ENCODE results near the gene CLEC4M.

The CLEC4M gene

DNA sequence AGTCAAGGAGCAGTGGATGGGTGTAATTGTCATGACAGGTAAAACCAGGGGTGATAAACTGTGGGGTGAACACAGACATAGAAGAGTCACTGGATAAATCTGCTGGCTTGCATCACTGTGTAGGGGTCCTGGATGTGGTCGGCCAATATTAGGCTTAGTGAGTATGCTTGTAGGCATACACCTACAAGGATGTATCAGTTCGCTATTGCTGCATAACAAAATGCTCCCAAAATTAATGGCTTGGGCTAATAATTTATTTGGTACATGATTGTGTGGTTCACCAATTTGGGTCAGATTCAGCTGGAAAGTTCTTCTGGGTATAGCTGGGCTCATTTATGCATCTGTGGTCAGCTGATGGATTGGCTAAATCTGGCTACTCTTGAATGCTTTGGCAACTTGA, 55.8 kb downstream of the CLEC4M start:
- DNase-seq, result no peak

Measured in NCI-H187 treated with DMSO at 0.1 percent for 48 hours (cell line).